ENCODE data around the gene IGSF9B.
A peak's percentile ranks its signal among the peaks of the same experiment; 100 is the strongest.

GRCh38 chr11:133947321-133947756, 9.4 kb downstream of the IGSF9B start:
- TF ChIP-seq EZH2 (IDR thresholded peaks at IDR 0.05; ENCODE audit: low read depth): no peak
- 0 out of 2 replicates have a peak, but pooled peaks have one; percentile 26 for TF ChIP-seq CTCF (conservative IDR thresholded peaks at IDR 0.05)

Data from PC-9 (cell line).